Peyer's patch (tissue), 4 donors: ENCODE data around the gene TTC27. TPM values are rescaled to one million over a fixed set of nuclear protein-coding genes. Genes with fewer than 3 reads are reported as not detected.
"Not testable (repeated sequence)": the region's sequence is repeated elsewhere in the genome, so short reads cannot be mapped to it uniquely, and the experiment has no call there.

ENCODE experiments used
- DNase-seq, 3 donors: peaks; one replicate each; pipeline ENCODE4 v3.0.0-alpha.2; 2017 to 2019
- H3K27ac ChIP-seq, 4 donors: fragments of 200-600 bp; sonication (generic); one replicate each; pipeline ENCODE4 v1.5.1; 2016 to 2019
- H3K27me3 ChIP-seq, 2 donors: fragments of 200-600 bp; sonication (generic); one replicate each; pipeline ENCODE4 v1.5.1; 2019
- H3K36me3 ChIP-seq, 3 donors: fragments of 200-600 bp; sonication (generic); one replicate each; pipeline ENCODE4 v1.5.1; 2016 to 2019
- H3K4me1 ChIP-seq, 4 donors: fragments of 200-600 bp; sonication (generic); one replicate each; pipeline ENCODE4 v1.5.1; 2016 to 2019
- H3K4me3 ChIP-seq, 4 donors: fragments of 200-600 bp; sonication (generic); 1 replicate in 3 of 4; 2 replicates in 1 of 4; pipeline ENCODE4 v1.5.1; 2016 to 2019; ENCODE audit warnings: mild to moderate bottlenecking in 1 of 4
- H3K9me3 ChIP-seq, 4 donors: fragments of 200-600 bp; sonication (generic); one replicate each; pipeline ENCODE4 v1.5.1; 2016 to 2019; ENCODE audit warnings: mild to moderate bottlenecking in 1 of 4
- CTCF ChIP-seq, 6 experiments: fragments of 450-650 bp in 4 of 6; fragments of 200-600 bp in 2 of 6; sonication (generic) in 1 of 6; IDR thresholded peaks; one replicate each; pipeline ENCODE4 v1.5.1; 2017 to 2019; ENCODE audit warnings: antibody characterized with exemption in 6 of 6, mild to moderate bottlenecking in 3 of 6, moderate library complexity in 1 of 6
- POLR2A ChIP-seq, 2 donors: fragments of 450-650 bp; IDR thresholded peaks; one replicate each; pipeline ENCODE4 v1.5.1; 2017; ENCODE audit warnings: antibody characterized with exemption in 2 of 2, mild to moderate bottlenecking in 2 of 2, moderate library complexity in 2 of 2
- total RNA-seq, 4 donors: library from RNA; depleted of rRNA; stranded (reverse); fragments of >200 nt; gene quantifications; one replicate each; pipeline ENCODE4 v1.1.0, GENCODE V29; 2016

The TTC27 gene
- total RNA-seq, 4 donors from 2014 or later: 9.5 to 28.6 (median 12.4) TPM

- DNase-seq: no peak
- Histone ChIP-seq H3K36me3 (no peaks in the 10 kb centered on the region), H3K4me3 (no peak overlapping the region), H3K27ac (no peak overlapping the region), H3K9me3 (no peaks in the 10 kb centered on the region), H3K4me1 (no peaks in the 10 kb centered on the region), H3K27me3 (no peaks in the 10 kb centered on the region)
- TF ChIP-seq CTCF (IDR thresholded peaks at IDR 0.05) (no peak), POLR2A (IDR thresholded peaks at IDR 0.05) (no peak)
Observed at GRCh38 chr2:32719933-32720716, 92.3 kb downstream of the TTC27 start.

GRCh38 chr2:32720771-32721170 lies 92.9 kb downstream of the TTC27 start:
- DNase-seq: no peak
- Histone ChIP-seq H3K9me3 (no peaks in the 10 kb centered on the region), H3K36me3 (no peaks in the 10 kb centered on the region), H3K4me3 (no peak overlapping the region), H3K4me1 (no peaks in the 10 kb centered on the region), H3K27me3 (no peaks in the 10 kb centered on the region), H3K27ac (no peak overlapping the region)
- TF ChIP-seq POLR2A (IDR thresholded peaks at IDR 0.05) (no peak), CTCF (IDR thresholded peaks at IDR 0.05) (no peak)

- H3K4me3 ChIP-seq: no peak overlapping the region
- H3K27me3 ChIP-seq: no peaks in the 10 kb centered on the region
- no peaks in the 10 kb centered on the region for H3K36me3 ChIP-seq
- H3K9me3 ChIP-seq: no peaks in the 10 kb centered on the region
- H3K27ac ChIP-seq: no peak overlapping the region
- H3K4me1 ChIP-seq: no peaks in the 10 kb centered on the region
- TF ChIP-seq POLR2A (IDR thresholded peaks at IDR 0.05) (no peak), CTCF (IDR thresholded peaks at IDR 0.05) (no peak)
- no peak for DNase-seq
Observed at GRCh38 chr2:32721376-32721775, 93.5 kb downstream of the TTC27 start.

- H3K36me3 ChIP-seq: no peaks in the 10 kb centered on the region
- no peaks in the 10 kb centered on the region for H3K9me3 ChIP-seq
- no peak overlapping the region for H3K4me3 ChIP-seq
- H3K4me1 ChIP-seq: no peaks in the 10 kb centered on the region
- no peak overlapping the region for H3K27ac ChIP-seq
- H3K27me3 ChIP-seq: no peaks in the 10 kb centered on the region
- TF ChIP-seq POLR2A (IDR thresholded peaks at IDR 0.05) (no peak), CTCF (IDR thresholded peaks at IDR 0.05) (no peak)
- DNase-seq: no peak
Observed at GRCh38 chr2:32723467-32724079, 95.7 kb downstream of the TTC27 start.

- H3K27me3 ChIP-seq, H3K36me3 ChIP-seq, H3K4me3 ChIP-seq, H3K27ac ChIP-seq, H3K4me1 ChIP-seq, DNase-seq, H3K9me3 ChIP-seq: not testable (repeated sequence)
Observed at GRCh38 chr2:32726678-32727077, 98.8 kb downstream of the TTC27 start.

GRCh38 chr2:32727157-32727556 lies 99.3 kb downstream of the TTC27 start:
- no peak for DNase-seq
- H3K36me3 ChIP-seq: no peaks in the 10 kb centered on the region
- H3K27me3 ChIP-seq: no peaks in the 10 kb centered on the region
- TF ChIP-seq POLR2A (IDR thresholded peaks at IDR 0.05): no peak
- TF ChIP-seq CTCF (IDR thresholded peaks at IDR 0.05): no peak
- H3K27ac ChIP-seq: no peak overlapping the region
- H3K4me1 ChIP-seq: no peaks in the 10 kb centered on the region
- H3K4me3 ChIP-seq: no peak overlapping the region
- no peaks in the 10 kb centered on the region for H3K9me3 ChIP-seq

- not testable (repeated sequence) for H3K27ac ChIP-seq, H3K9me3 ChIP-seq, H3K4me1 ChIP-seq, H3K36me3 ChIP-seq, H3K4me3 ChIP-seq, DNase-seq, H3K27me3 ChIP-seq
Observed at GRCh38 chr2:32730958-32731357, 103.1 kb downstream of the TTC27 start.
